Panc1 (cell line): ENCODE measurements around the gene SYTL4. TPM values are rescaled to one million over a fixed set of nuclear protein-coding genes. Genes with fewer than 3 reads are reported as not detected.
A peak's percentile ranks its signal among the peaks of the same experiment; 100 is the strongest.

Source experiments
- ATAC-seq: fragments of 200-7000 bp; cut with Tn5 transposase; 2 replicates; pipeline ENCODE4 v1.9.1; 2020; ENCODE audit warnings: mild to moderate bottlenecking, moderate library complexity
- BruUV-seq: library from RNA; stranded (reverse); fragments of 400-500 nt; replicated peaks from 2 replicates; lab custom pipeline; 2021; lab: Mats Ljungman, UMichigan
- CTCF ChIA-PET: fragments of 300-600 bp; sonication (Branson Sonifier 250); formaldehyde crosslinking; loops from one replicate; lab custom pipeline; 2022; ENCODE audit warnings: antibody characterized with exemption; lab: Charles Lee
- POLR2A ChIA-PET: fragments of 300-600 bp; sonication (Branson Sonifier 250); formaldehyde crosslinking; loops from one replicate; lab custom pipeline; 2022; ENCODE audit warnings: antibody characterized with exemption; lab: Charles Lee
- DNase-seq: peaks from one replicate; pipeline ENCODE4 v3.0.0-alpha.2; 2010; ENCODE audit warnings: low read depth, low spot score
- H3K27ac ChIP-seq: 2 replicates; pipeline ENCODE4 v1.5.1; 2011; ENCODE audit warnings: mild to moderate bottlenecking, low read length, inconsistent platforms
- H3K27me3 ChIP-seq: fragments of 200-500 bp; sonication (Bioruptor generic); 2 replicates; pipeline ENCODE4 v1.6.0; 2014; ENCODE audit warnings: low read length, inconsistent platforms; ENCODE audit not compliant: control insufficient read depth, insufficient read depth
- H3K36me3 ChIP-seq: fragments of 200-500 bp; sonication (Bioruptor generic); 2 replicates; pipeline ENCODE4 v1.5.1; 2014; ENCODE audit warnings: inconsistent platforms, mild to moderate bottlenecking, low read length, moderate library complexity; ENCODE audit not compliant: control insufficient read depth, insufficient read depth
- H3K4me1 ChIP-seq: 2 replicates; pipeline ENCODE4 v1.5.1; 2011; ENCODE audit warnings: inconsistent platforms, mild to moderate bottlenecking, low read length, moderate library complexity; ENCODE audit not compliant: control insufficient read depth, insufficient read depth
- H3K4me3 ChIP-seq, 2 experiments: 2 replicates each; pipeline ENCODE4 v1.5.1; 2011 to 2012; ENCODE audit warnings: low read depth in 2 of 2, low read length in 2 of 2, mild to moderate bottlenecking in 2 of 2, inconsistent platforms in 1 of 2, moderate library complexity in 1 of 2
- H3K9me3 ChIP-seq: fragments of 200-500 bp; sonication (Bioruptor generic); 2 replicates; pipeline ENCODE4 v1.5.1; 2014; ENCODE audit warnings: low read depth, mild to moderate bottlenecking, inconsistent platforms, low read length, moderate library complexity; ENCODE audit not compliant: control insufficient read depth, insufficient read depth
- CTCF ChIP-seq: fragments of 450-650 bp; IDR thresholded peaks from 2 replicates; pipeline ENCODE4 v1.5.1; 2017; ENCODE audit warnings: mild to moderate bottlenecking
- POLR2AphosphoS5 ChIP-seq: IDR thresholded peaks from 2 replicates; pipeline ENCODE4 v1.6.1; 2012; ENCODE audit warnings: mild to moderate bottlenecking, low read depth, low read length, moderate library complexity
- REST ChIP-seq, 2 experiments: IDR thresholded peaks; 2 replicates each; pipeline ENCODE4 v1.6.1; 2011 to 2012; ENCODE audit warnings: low read depth in 2 of 2, control low read depth in 1 of 2, low read length in 1 of 2, mild to moderate bottlenecking in 1 of 2, moderate library complexity in 1 of 2; ENCODE audit not compliant: insufficient read depth in 1 of 2
- SIN3A ChIP-seq: IDR thresholded peaks from 2 replicates; pipeline ENCODE4 v1.6.1; 2012; ENCODE audit warnings: low read depth, mild to moderate bottlenecking, low read length, moderate library complexity, borderline replicate concordance; ENCODE audit not compliant: insufficient read depth
- TCF7L2 ChIP-seq: IDR thresholded peaks from 2 replicates; pipeline ENCODE4 v1.6.1; 2011; ENCODE audit warnings: mild to moderate bottlenecking, low read depth, low read length, inconsistent platforms
- in situ Hi-C: cut with HindIII; loops from 2 replicates; pipeline ENCODE4 v1.10.0; 2016; ENCODE audit warnings: low sequenced_read_pairs, low pct_unique_long_range_greater_than_20kb
- intact Hi-C: fragments of 100-400 bp; cut with micrococcal nuclease; formaldehyde crosslinking; loops from one replicate; pipeline ENCODE4 v1.10.0; 2022; ENCODE audit not compliant: unreplicated experiment
- total RNA-seq: library from RNA; stranded (reverse); gene quantifications from one replicate; pipeline ENCODE4 v1.2.1, GENCODE V29; 2021; ENCODE audit not compliant: unreplicated experiment

The SYTL4 gene
- total RNA-seq, 1 experiment from 2014 or later = 0.15 TPM

GRCh38 chrX:100645106-100645505 is 86.8 kb downstream of the SYTL4 start:
- intact Hi-C loops (no loop called here), in situ Hi-C loops (no loop called here)
- H3K27ac ChIP-seq = no peak overlapping the region
- DNase-seq = no peak
- BruUV-seq = no TSS peak
- H3K4me3 ChIP-seq = no peak overlapping the region
- TF ChIP-seq CTCF = no peak
- TF ChIP-seq TCF7L2 = no peak
- TF ChIP-seq POLR2AphosphoS5 = no peak
- no peak for TF ChIP-seq REST (IDR thresholded peaks at IDR 0.05; ENCODE audit: insufficient read depth in 1 of 2, low read depth in 2 of 2, low read length in 1 of 2)
- no peak for TF ChIP-seq SIN3A
- H3K36me3 ChIP-seq = no peaks in the 10 kb centered on the region
- H3K4me1 ChIP-seq = no peaks in the 10 kb centered on the region
- CTCF ChIA-PET = no interaction called here
- ATAC-seq = no peak
- H3K9me3 ChIP-seq = no peaks in the 10 kb centered on the region
- no peaks in the 10 kb centered on the region for H3K27me3 ChIP-seq
- POLR2A ChIA-PET = no interaction called here

GRCh38 chrX:100643956-100644860 is 87.7 kb downstream of the SYTL4 start, which contains the start of gene SRPX2:
Gene SRPX2 (plus strand): TSS chrX:100644199. CDS start chrX:100646323, 2,124 bp downstream.
- H3K27ac ChIP-seq = no peak within 1 kb of the TSS
- no TSS peak for BruUV-seq
- intact Hi-C loops (no loop called here), in situ Hi-C loops (no loop called here)
- no peaks in the 10 kb centered on the region for H3K27me3 ChIP-seq
- ChIA-PET CTCF (interaction anchor here (0.9 kb wide), 1 partner anchor 124 kb away, joined by 4 read pairs; no protein-coding TSS in a partner anchor), POLR2A (no interaction called here)
- DNase-seq = peak; percentile 61
- peak; percentile 96 for ATAC-seq
- H3K4me1 ChIP-seq = no peaks in the 10 kb centered on the region
- TF ChIP-seq REST (IDR thresholded peaks at IDR 0.05; ENCODE audit: insufficient read depth in 1 of 2, low read depth in 2 of 2, low read length in 1 of 2) (no peak), POLR2AphosphoS5 (no peak), SIN3A (no peak), TCF7L2 (no peak), CTCF (no peak)
- H3K36me3 ChIP-seq = no peaks in the 10 kb centered on the region
- H3K4me3 ChIP-seq = peak within 1 kb of the TSS in 1 of 2 experiments; percentile 26; a peak in 2 of 4 replicates
- no peaks in the 10 kb centered on the region for H3K9me3 ChIP-seq
